Neuronal stem cell (in vitro differentiated cells): Measurements from ENCODE around the gene PDZD2.

Source experiments
- DNase-seq: peaks from one replicate; pipeline ENCODE4 v3.0.0-alpha.2; 2013; ENCODE audit warnings: low spot score
- H2AFZ ChIP-seq: one replicate; pipeline ENCODE4 v1.6.1; 2013; ENCODE audit warnings: mild to moderate bottlenecking, low read length, inconsistent platforms
- H2AK5ac ChIP-seq: 2 replicates; pipeline ENCODE4 v1.6.1; 2013; ENCODE audit warnings: low read depth, mild to moderate bottlenecking, inconsistent platforms, low read length, moderate library complexity, mixed read lengths
- H2BK120ac ChIP-seq: 2 replicates; pipeline ENCODE4 v1.6.1; 2013; ENCODE audit warnings: low read depth, mild to moderate bottlenecking, inconsistent platforms, low read length, moderate library complexity, mixed read lengths
- H2BK12ac ChIP-seq: one replicate; pipeline ENCODE4 v1.6.1; 2013; ENCODE audit warnings: low read length, inconsistent platforms
- H2BK15ac ChIP-seq: 2 replicates; pipeline ENCODE4 v1.6.1; 2013; ENCODE audit warnings: mild to moderate bottlenecking, low read length, inconsistent platforms, mixed read lengths
- H2BK5ac ChIP-seq: one replicate; pipeline ENCODE4 v1.6.1; 2013; ENCODE audit warnings: inconsistent platforms, mild to moderate bottlenecking, low read length, moderate library complexity
- H3K14ac ChIP-seq: one replicate; pipeline ENCODE4 v1.6.1; 2013; ENCODE audit warnings: low read length, inconsistent platforms
- H3K18ac ChIP-seq: 2 replicates; pipeline ENCODE4 v1.6.1; 2013; ENCODE audit warnings: low read length, inconsistent platforms
- H3K23ac ChIP-seq: 2 replicates; pipeline ENCODE4 v1.6.1; 2013; ENCODE audit warnings: low read depth, mild to moderate bottlenecking, mixed read lengths, low read length, inconsistent platforms; ENCODE audit not compliant: poor library complexity
- H3K27ac ChIP-seq: replicated peaks from 3 replicates; pipeline ENCODE4 v1.5.1; 2013; ENCODE audit warnings: low read length, inconsistent platforms
- H3K27me3 ChIP-seq, 3 experiments: 2 replicates each; pipeline ENCODE4 v1.6.1; 2013; ENCODE audit warnings: low read length in 3 of 3, mild to moderate bottlenecking in 2 of 3, inconsistent platforms in 1 of 3, low read depth in 1 of 3, mixed read lengths in 1 of 3, moderate library complexity in 1 of 3; ENCODE audit not compliant: control insufficient read depth in 3 of 3, insufficient read depth in 3 of 3
- H3K36me3 ChIP-seq, 2 donors: replicated peaks in 1 of 2; 2 replicates each; pipeline ENCODE4 v1.6.1; 2013; ENCODE audit warnings: low read length in 2 of 2; ENCODE audit not compliant: control insufficient read depth in 2 of 2, insufficient read depth in 2 of 2
- H3K4ac ChIP-seq: 2 replicates; pipeline ENCODE4 v1.6.1; 2013; ENCODE audit warnings: inconsistent platforms, mild to moderate bottlenecking, low read length, moderate library complexity
- H3K4me1 ChIP-seq, 2 donors: 1 replicate in 1 of 2; 2 replicates in 1 of 2; pipeline ENCODE4 v1.6.1; 2013; ENCODE audit warnings: low read length in 2 of 2, low read depth in 1 of 2; ENCODE audit not compliant: control insufficient read depth in 2 of 2, insufficient read depth in 1 of 2
- H3K4me2 ChIP-seq: one replicate; pipeline ENCODE4 v1.6.1; 2013; ENCODE audit warnings: mild to moderate bottlenecking, low read length, inconsistent platforms; ENCODE audit not compliant: insufficient read depth, poor library complexity, severe bottlenecking
- H3K4me3 ChIP-seq, 2 donors: 2 replicates each; pipeline ENCODE4 v1.5.1; 2013; ENCODE audit warnings: low read length in 2 of 2, mild to moderate bottlenecking in 2 of 2, inconsistent platforms in 1 of 2, moderate library complexity in 1 of 2
- H3K79me1 ChIP-seq: one replicate; pipeline ENCODE4 v1.6.1; 2013; ENCODE audit warnings: low read depth, mild to moderate bottlenecking, inconsistent platforms, low read length, moderate library complexity
- H3K9ac ChIP-seq: one replicate; pipeline ENCODE4 v1.6.1; 2013; ENCODE audit warnings: mild to moderate bottlenecking, low read depth, low read length, inconsistent platforms; ENCODE audit not compliant: poor library complexity
- H3K9me3 ChIP-seq, 2 donors: replicated peaks in 1 of 2; 2 replicates each; pipeline versions ENCODE3 to v1.6.1; 2013; ENCODE audit warnings: low read length in 2 of 2, mild to moderate bottlenecking in 2 of 2, inconsistent platforms in 1 of 2, low read depth in 1 of 2, mixed read lengths in 1 of 2, moderate library complexity in 1 of 2; ENCODE audit not compliant: control insufficient read depth in 2 of 2, insufficient read depth in 1 of 2
- H4K8ac ChIP-seq: one replicate; pipeline ENCODE4 v1.6.1; 2013; ENCODE audit warnings: low read depth, mild to moderate bottlenecking, inconsistent platforms, low read length, moderate library complexity
- H4K91ac ChIP-seq: one replicate; pipeline ENCODE4 v1.6.1; 2013; ENCODE audit warnings: low read length, low read depth, mild to moderate bottlenecking, inconsistent platforms; ENCODE audit not compliant: poor library complexity
- WGBS, 2 donors: extraction: QIAGEN DNeasy Blood & Tissue Kit; methylation state at CpG; one replicate each; pipeline ENCODE4 v1.1.7; 2013; ENCODE audit warnings: missing lambda C conversion rate in 2 of 2, mixed read lengths in 1 of 2; ENCODE audit not compliant: insufficient read length in 2 of 2, insufficient replicate concordance in 1 of 2; ENCODE audit errors: extremely low coverage in 2 of 2; 5-methylcytosine and 5-hydroxymethylcytosine counted together

The PDZD2 gene

GRCh38 chr5:31783731-31784130, 144.8 kb downstream of the PDZD2 start:
- Histone ChIP-seq H2BK5ac (no peak overlapping the region), H3K36me3 (no peaks in the 10 kb centered on the region), H4K8ac (no peak overlapping the region), H3K4me1 (no peaks in the 10 kb centered on the region), H2AFZ (peak overlapping the region; percentile 32), H3K79me1 (no peaks in the 10 kb centered on the region), H2AK5ac (no peak overlapping the region), H3K27me3 (peaks cover 0 to 2% (median 0%) of the 10 kb centered on the region in 3 experiments), H3K9me3 (peaks cover 0 to 5% of the 10 kb centered on the region in 2 donors), H4K91ac (no peak overlapping the region), H2BK15ac (no peak overlapping the region), H3K14ac (no peak overlapping the region), H3K18ac (no peak overlapping the region), H3K27ac (no peak overlapping the region), H3K4me2 (no peak overlapping the region), H3K23ac (no peak overlapping the region), H2BK120ac (no peak overlapping the region), H3K9ac (no peak overlapping the region), H3K4me3 (no peak overlapping the region), H2BK12ac (no peak overlapping the region), H3K4ac (no peak overlapping the region)
- WGBS, 2 donors = no CpG with 5 or more reads among the region's 8 CpGs
- no peak for DNase-seq

- no peak for DNase-seq
- no peak overlapping the region for H2BK120ac ChIP-seq
- no peak overlapping the region for H2BK15ac ChIP-seq
- no peak overlapping the region for H3K27ac ChIP-seq
- no peak overlapping the region for H4K91ac ChIP-seq
- no peak overlapping the region for H2BK12ac ChIP-seq
- no peak overlapping the region for H2AK5ac ChIP-seq
- no peaks in the 10 kb centered on the region for H3K4me1 ChIP-seq
- H4K8ac ChIP-seq = no peak overlapping the region
- H3K18ac ChIP-seq = no peak overlapping the region
- no CpG with 5 or more reads among the region's 3 CpGs for WGBS, 2 donors
- H3K4me3 ChIP-seq = no peak overlapping the region
- H3K79me1 ChIP-seq = no peaks in the 10 kb centered on the region
- no peak overlapping the region for H3K23ac ChIP-seq
- no peak overlapping the region for H3K4me2 ChIP-seq
- H3K27me3 ChIP-seq = no peaks in the 10 kb centered on the region
- H3K4ac ChIP-seq = no peak overlapping the region
- no peak overlapping the region for H2BK5ac ChIP-seq
- H3K9ac ChIP-seq = no peak overlapping the region
- no peak overlapping the region for H3K14ac ChIP-seq
- no peak overlapping the region for H2AFZ ChIP-seq
- no peaks in the 10 kb centered on the region for H3K9me3 ChIP-seq
- H3K36me3 ChIP-seq = no peaks in the 10 kb centered on the region
Observed at GRCh38 chr5:31786090-31786631, 147.2 kb downstream of the PDZD2 start.

GRCh38 chr5:31794009-31794408, 155.1 kb downstream of the PDZD2 start:
- DNase-seq = no peak
- Histone ChIP-seq H3K27me3 (no peaks in the 10 kb centered on the region), H2BK120ac (no peak overlapping the region), H3K9ac (no peak overlapping the region), H3K4me2 (no peak overlapping the region), H3K4ac (no peak overlapping the region), H2BK5ac (no peak overlapping the region), H3K27ac (no peak overlapping the region), H3K9me3 (no peaks in the 10 kb centered on the region), H3K23ac (no peak overlapping the region), H3K18ac (no peak overlapping the region), H3K4me1 (no peaks in the 10 kb centered on the region), H2BK12ac (no peak overlapping the region), H2AK5ac (no peak overlapping the region), H3K14ac (no peak overlapping the region), H4K91ac (no peak overlapping the region), H3K4me3 (no peak overlapping the region), H2AFZ (no peak overlapping the region), H3K79me1 (no peaks in the 10 kb centered on the region), H3K36me3 (no peaks in the 10 kb centered on the region), H4K8ac (no peak overlapping the region), H2BK15ac (no peak overlapping the region)
- WGBS, 2 donors = no CpG with 5 or more reads among the region's 2 CpGs

GRCh38 chr5:31798168-31798567, 159.2 kb downstream of the PDZD2 start:
- Histone ChIP-seq H2AFZ (no peak overlapping the region), H3K27me3 (no peaks in the 10 kb centered on the region), H2BK120ac (no peak overlapping the region), H2BK12ac (no peak overlapping the region), H3K79me1 (no peaks in the 10 kb centered on the region), H2AK5ac (no peak overlapping the region), H3K9ac (no peak overlapping the region), H3K4me1 (no peaks in the 10 kb centered on the region), H3K27ac (no peak overlapping the region), H3K4ac (no peak overlapping the region), H3K14ac (no peak overlapping the region), H4K91ac (no peak overlapping the region), H2BK5ac (no peak overlapping the region), H3K4me2 (no peak overlapping the region), H3K4me3 (no peak overlapping the region), H3K9me3 (no peaks in the 10 kb centered on the region), H3K23ac (no peak overlapping the region), H4K8ac (no peak overlapping the region), H3K18ac (no peak overlapping the region), H2BK15ac (no peak overlapping the region), H3K36me3 (no peaks in the 10 kb centered on the region)
- no CpG with 5 or more reads among the region's 5 CpGs for WGBS, 2 donors
- no peak for DNase-seq
